CD14-positive monocyte (primary cell): ENCODE measurements around the gene BDKRB2. TPM values are rescaled to one million over a fixed set of nuclear protein-coding genes. Genes with fewer than 3 reads are reported as not detected.

ENCODE experiments used
- DNase-seq, 3 donors: peaks; one replicate each; pipeline ENCODE4 v3.0.0-alpha.2; 2011 to 2022
- H2AFZ ChIP-seq: 2 replicates; pipeline ENCODE4 v1.6.0; 2012; ENCODE audit warnings: mild to moderate bottlenecking, low read depth, low read length, inconsistent platforms; ENCODE audit not compliant: insufficient read depth, poor library complexity, severe bottlenecking
- H3K27ac ChIP-seq, 2 donors: 1 replicate in 1 of 2; 2 replicates in 1 of 2; pipeline ENCODE4 v1.5.1; 2012 to 2013; ENCODE audit warnings: low read length in 2 of 2, control low read depth in 1 of 2, inconsistent platforms in 1 of 2, low read depth in 1 of 2, mild to moderate bottlenecking in 1 of 2
- H3K27me3 ChIP-seq, 2 donors: one replicate each; pipeline versions ENCODE4 v1.6.0 to v1.6.1; 2011 to 2013; ENCODE audit warnings: low read length in 2 of 2; ENCODE audit not compliant: control insufficient read depth in 2 of 2, insufficient read depth in 2 of 2
- H3K36me3 ChIP-seq, 2 donors: replicated peaks in 1 of 2; 1 replicate in 1 of 2; 2 replicates in 1 of 2; pipeline versions ENCODE4 v1.5.1 to v1.6.1; 2012 to 2013; ENCODE audit warnings: low read length in 2 of 2, control low read depth in 1 of 2, inconsistent platforms in 1 of 2, mild to moderate bottlenecking in 1 of 2; ENCODE audit not compliant: insufficient read depth in 2 of 2, control insufficient read depth in 1 of 2
- H3K4me1 ChIP-seq, 2 donors: 1 replicate in 1 of 2; 2 replicates in 1 of 2; pipeline versions ENCODE4 v1.5.1 to v1.6.1; 2012 to 2013; ENCODE audit warnings: low read length in 2 of 2, control low read depth in 1 of 2, inconsistent platforms in 1 of 2, mild to moderate bottlenecking in 1 of 2, moderate library complexity in 1 of 2; ENCODE audit not compliant: insufficient read depth in 2 of 2, control insufficient read depth in 1 of 2
- H3K4me2 ChIP-seq: replicated peaks from 2 replicates; pipeline ENCODE3; 2012; ENCODE audit warnings: low read length, moderate library complexity, mild to moderate bottlenecking; ENCODE audit not compliant: poor library complexity, severe bottlenecking; ENCODE audit errors: extremely low read depth
- H3K4me3 ChIP-seq, 3 experiments: fragments of 200-600 bp in 1 of 3; sonication (generic) in 1 of 3; replicated peaks in 1 of 3; 1 replicate in 2 of 3; 2 replicates in 1 of 3; pipeline ENCODE4 v1.5.1; 2011 to 2013; ENCODE audit warnings: low read length in 3 of 3, mild to moderate bottlenecking in 3 of 3, control low read depth in 2 of 3, low read depth in 2 of 3, inconsistent platforms in 1 of 3, moderate library complexity in 1 of 3
- H3K79me2 ChIP-seq: 2 replicates; pipeline ENCODE4 v1.6.0; 2012; ENCODE audit warnings: mild to moderate bottlenecking, control low read depth, inconsistent platforms, low read length, moderate library complexity; ENCODE audit not compliant: insufficient read depth
- H3K9ac ChIP-seq: 2 replicates; pipeline ENCODE4 v1.6.0; 2017; ENCODE audit warnings: low read length, mild to moderate bottlenecking; ENCODE audit not compliant: insufficient read depth, poor library complexity, severe bottlenecking
- H3K9me3 ChIP-seq, 2 donors: replicated peaks in 1 of 2; 1 replicate in 1 of 2; 2 replicates in 1 of 2; pipeline versions ENCODE4 v1.5.1 to v1.6.1; 2012 to 2013; ENCODE audit warnings: low read length in 2 of 2, control low read depth in 1 of 2; ENCODE audit not compliant: control insufficient read depth in 1 of 2, insufficient read depth in 1 of 2
- H4K20me1 ChIP-seq: 2 replicates; pipeline ENCODE4 v1.6.0; 2012; ENCODE audit warnings: mild to moderate bottlenecking, low read length, control low read depth, moderate library complexity; ENCODE audit not compliant: insufficient read depth
- H3K27ac Mint-ChIP-seq, 7 donors: one replicate each; pipeline ENCODE4 v1.8.0; 2020; ENCODE audit warnings: mild to moderate bottlenecking in 7 of 7, mixed read lengths in 7 of 7, moderate library complexity in 6 of 7, inconsistent platforms in 2 of 7
- H3K27me3 Mint-ChIP-seq, 3 donors: one replicate each; pipeline ENCODE4 v1.8.0; 2021 to 2022; ENCODE audit warnings: low read depth in 3 of 3, mild to moderate bottlenecking in 3 of 3, mixed read lengths in 3 of 3, moderate library complexity in 3 of 3, inconsistent platforms in 1 of 3
- H3K36me3 Mint-ChIP-seq, 2 donors: one replicate each; pipeline ENCODE4 v1.8.0; 2020; ENCODE audit warnings: mixed read lengths in 2 of 2, inconsistent platforms in 1 of 2, mild to moderate bottlenecking in 1 of 2
- H3K4me1 Mint-ChIP-seq: one replicate; pipeline ENCODE4 v1.8.0; 2020; ENCODE audit warnings: mild to moderate bottlenecking, mixed read lengths
- H3K4me3 Mint-ChIP-seq, 2 donors: one replicate each; pipeline ENCODE4 v1.8.0; 2020; ENCODE audit warnings: mild to moderate bottlenecking in 2 of 2, mixed read lengths in 2 of 2, moderate library complexity in 1 of 2
- H3K9me3 Mint-ChIP-seq, 7 donors: one replicate each; pipeline ENCODE4 v1.8.0; 2020 to 2022; ENCODE audit warnings: mixed read lengths in 7 of 7, mild to moderate bottlenecking in 6 of 7, moderate library complexity in 6 of 7, inconsistent platforms in 2 of 7
- WGBS: methylation state at CpG from one replicate; pipeline ENCODE4 v1.1.5; 2013; ENCODE audit warnings: missing lambda C conversion rate; ENCODE audit not compliant: insufficient coverage; 5-methylcytosine and 5-hydroxymethylcytosine counted together
- intact Hi-C, 2 donors: fragments of 100-400 bp; cut with micrococcal nuclease; formaldehyde crosslinking; loops; one replicate each; pipeline versions ENCODE4 v1.15.0 to v1.15.1; 2023
- polyA plus RNA-seq, 3 donors: library from polyadenylated mRNA; depleted of rRNA in 1 of 3; unstranded in 2 of 3; stranded (reverse) in 1 of 3; fragments of 300-500 nt in 2 of 3; fragments of >200 nt in 1 of 3; fragmentation: Illumina TruSeq in 2 of 3; gene quantifications; 1 replicate in 2 of 3; 2 replicates in 1 of 3; pipeline ENCODE4 v1.2.3, GENCODE V29; 2012 to 2021
- TF ChIP-seq, protein P1 (sequence below): fragments of 200-600 bp; IDR thresholded peaks from one replicate; pipeline ENCODE4 v1.8.0; 2022; ENCODE audit warnings: antibody characterized with exemption, mild to moderate bottlenecking

Gene BDKRB2
- polyA plus RNA-seq, 3 donors, result not detected

DNA sequence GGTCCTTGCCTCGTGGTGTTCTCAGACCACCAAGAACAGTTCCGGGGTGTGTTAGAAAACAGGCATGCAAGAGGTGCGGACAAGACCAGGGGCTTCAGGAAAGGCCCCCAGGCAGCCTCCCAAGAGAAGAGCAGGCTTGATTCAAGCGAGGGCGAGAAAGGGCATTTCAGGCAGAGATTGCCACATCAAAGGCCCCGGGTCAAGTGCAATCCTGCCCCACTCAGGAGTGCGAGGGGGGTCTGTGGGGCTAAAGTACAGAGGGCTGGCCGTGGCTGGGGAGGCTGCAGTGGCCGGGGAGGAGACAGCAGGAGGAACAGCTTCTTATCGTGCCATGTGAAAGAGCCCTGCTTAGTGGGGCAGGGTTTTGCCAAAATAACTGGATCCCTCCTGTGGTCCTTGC, 2.7 kb upstream of the BDKRB2 start:
- Histone ChIP-seq H3K9ac (no peak overlapping the region), H3K36me3 (no peaks in the 10 kb centered on the region), H4K20me1 (no peaks in the 10 kb centered on the region), H3K79me2 (no peaks in the 10 kb centered on the region), H3K9me3 (peaks cover 0 to 4% of the 10 kb centered on the region in 2 donors), H3K27me3 (peaks cover 2 to 22% of the 10 kb centered on the region in 2 donors), H3K4me2 (no peak overlapping the region), H3K27ac (no peak overlapping the region), H2AFZ (no peak overlapping the region), H3K4me3 (no peak overlapping the region), H3K4me1 (peaks cover 0 to 4% of the 10 kb centered on the region in 2 donors)
- intact Hi-C loops, result no loop called here
- Mint-ChIP-seq H3K36me3 (no peaks in the 10 kb centered on the region), H3K9me3 (peaks cover 0 to 2% (median 0%) of the 10 kb centered on the region in 7 donors), H3K27ac (no peak overlapping the region), H3K4me1 (peaks cover 9% of the 10 kb centered on the region), H3K4me3 (peak overlapping the region in 1 of 2 donors; percentile 2), H3K27me3 (peaks cover 22 to 44% (median 29%) of the 10 kb centered on the region in 3 donors)
- WGBS, result 84% methylated on average over 10 of the region's 10 CpGs
- no peak for DNase-seq
- TF ChIP-seq, protein P1, sequence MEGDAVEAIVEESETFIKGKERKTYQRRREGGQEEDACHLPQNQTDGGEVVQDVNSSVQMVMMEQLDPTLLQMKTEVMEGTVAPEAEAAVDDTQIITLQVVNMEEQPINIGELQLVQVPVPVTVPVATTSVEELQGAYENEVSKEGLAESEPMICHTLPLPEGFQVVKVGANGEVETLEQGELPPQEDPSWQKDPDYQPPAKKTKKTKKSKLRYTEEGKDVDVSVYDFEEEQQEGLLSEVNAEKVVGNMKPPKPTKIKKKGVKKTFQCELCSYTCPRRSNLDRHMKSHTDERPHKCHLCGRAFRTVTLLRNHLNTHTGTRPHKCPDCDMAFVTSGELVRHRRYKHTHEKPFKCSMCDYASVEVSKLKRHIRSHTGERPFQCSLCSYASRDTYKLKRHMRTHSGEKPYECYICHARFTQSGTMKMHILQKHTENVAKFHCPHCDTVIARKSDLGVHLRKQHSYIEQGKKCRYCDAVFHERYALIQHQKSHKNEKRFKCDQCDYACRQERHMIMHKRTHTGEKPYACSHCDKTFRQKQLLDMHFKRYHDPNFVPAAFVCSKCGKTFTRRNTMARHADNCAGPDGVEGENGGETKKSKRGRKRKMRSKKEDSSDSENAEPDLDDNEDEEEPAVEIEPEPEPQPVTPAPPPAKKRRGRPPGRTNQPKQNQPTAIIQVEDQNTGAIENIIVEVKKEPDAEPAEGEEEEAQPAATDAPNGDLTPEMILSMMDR, result no peak

DNA sequence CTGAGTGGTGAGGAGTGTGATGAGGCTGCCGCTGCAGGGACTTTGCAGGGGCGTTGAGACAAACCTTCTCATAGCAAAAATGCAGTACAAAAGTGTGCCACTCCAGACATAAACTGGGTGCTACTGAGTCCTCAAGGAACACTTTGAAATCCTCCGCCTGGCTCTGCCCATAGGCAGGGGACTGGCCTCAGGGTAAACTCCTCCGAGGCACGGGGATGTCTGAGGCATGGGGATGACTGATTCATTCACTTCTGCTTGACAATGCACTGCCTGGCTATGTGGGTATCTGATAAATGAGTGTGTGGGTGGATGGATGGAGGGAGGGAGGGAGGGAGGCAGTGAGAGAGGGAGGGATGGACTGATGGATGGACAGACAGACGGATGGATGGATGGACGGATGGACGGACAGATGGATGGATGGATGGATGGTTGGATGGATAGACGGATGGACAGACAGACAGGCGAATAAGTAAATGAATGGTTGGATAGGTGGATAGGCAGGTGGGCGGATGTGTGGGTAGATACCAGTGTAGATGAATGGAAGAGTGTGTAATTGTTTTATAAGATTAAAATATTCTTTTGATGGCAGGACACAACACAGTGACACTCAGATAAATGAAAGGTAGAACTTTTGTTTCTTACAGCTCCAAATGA, 2.1 kb upstream of the BDKRB2 start:
- intact Hi-C loops, result no loop called here
- Histone ChIP-seq H4K20me1 (no peaks in the 10 kb centered on the region), H3K9me3 (peaks cover 0 to 4% of the 10 kb centered on the region in 2 donors), H3K4me2 (no peak overlapping the region), H2AFZ (no peak overlapping the region), H3K36me3 (no peaks in the 10 kb centered on the region), H3K79me2 (no peaks in the 10 kb centered on the region), H3K27me3 (peaks cover 2 to 22% of the 10 kb centered on the region in 2 donors), H3K27ac (no peak overlapping the region), H3K4me1 (peaks cover 0 to 4% of the 10 kb centered on the region in 2 donors), H3K9ac (no peak overlapping the region), H3K4me3 (no peak overlapping the region)
- H3K27me3 Mint-ChIP-seq, result peaks cover 22 to 44% (median 27%) of the 10 kb centered on the region in 3 donors
- TF ChIP-seq, protein P1, result no peak
- H3K9me3 Mint-ChIP-seq, result peaks cover 0 to 2% (median 0%) of the 10 kb centered on the region in 7 donors
- no peak for DNase-seq
- 80% methylated on average over 10 of the region's 11 CpGs for WGBS
- H3K36me3 Mint-ChIP-seq, result no peaks in the 10 kb centered on the region
- H3K4me1 Mint-ChIP-seq, result peaks cover 9% of the 10 kb centered on the region
- no peak overlapping the region for H3K27ac Mint-ChIP-seq
- peak overlapping the region in 1 of 2 donors; percentile 7 for H3K4me3 Mint-ChIP-seq
